Stimulated activated CD4-positive, alpha-beta T cell treated with anti-CD3 and anti-CD28 coated beads, Interleukin-1b, Interleukin-23, amount 100 ng/mL, for 4 hours (primary cell): ENCODE data around the gene CRTAP.
"Not testable (repeated sequence)": the region's sequence is repeated elsewhere in the genome, so short reads cannot be mapped to it uniquely, and the experiment has no call there.

ENCODE experiments used
- DNase-seq, 2 donors: peaks; one replicate each; pipeline ENCODE4 v3.0.0-alpha.2; 2020; ENCODE audit warnings: low read depth in 2 of 2

CRTAP gene

GRCh38 chr3:33113772-33114621, at the start of gene CRTAP:
CRTAP (plus strand) TSS chr3:33114014; CDS start chr3:33114078, 64 bp downstream.
- peak; percentile 70 to 88 for DNase-seq

GRCh38 chr3:33064929-33065328, 48.9 kb upstream of the CRTAP start:
- DNase-seq: no peak

GRCh38 chr3:33067484-33067883, 46.3 kb upstream of the CRTAP start:
- DNase-seq: no peak

- not testable (repeated sequence) for DNase-seq
These were observed 44.0 kb upstream of the CRTAP start for GRCh38 chr3:33069862-33070261.

GRCh38 chr3:33071181-33071580, 42.6 kb upstream of the CRTAP start:
- DNase-seq: no peak

GRCh38 chr3:33071946-33072345, 41.9 kb upstream of the CRTAP start:
- DNase-seq: no peak

GRCh38 chr3:33074217-33075067, 39.4 kb upstream of the CRTAP start:
- peak; percentile 60 to 74 for DNase-seq

- DNase-seq: no peak
These were observed 37.8 kb upstream of the CRTAP start for GRCh38 chr3:33075995-33076394.

GRCh38 chr3:33076952-33077351, 36.9 kb upstream of the CRTAP start:
- DNase-seq: no peak

- no peak for DNase-seq
These were observed 35.8 kb upstream of the CRTAP start for GRCh38 chr3:33077976-33078375.

GRCh38 chr3:33079813-33080212, 34.0 kb upstream of the CRTAP start:
- not testable (repeated sequence) for DNase-seq

- DNase-seq: no peak
These were observed 32.0 kb upstream of the CRTAP start for GRCh38 chr3:33081812-33082211.

GRCh38 chr3:33083958-33084357, 29.9 kb upstream of the CRTAP start:
- no peak for DNase-seq

GRCh38 chr3:33088691-33089090, 25.1 kb upstream of the CRTAP start:
- no peak for DNase-seq

GRCh38 chr3:33089515-33089914, 24.3 kb upstream of the CRTAP start:
- DNase-seq: no peak

- DNase-seq: no peak
These were observed 22.1 kb upstream of the CRTAP start for GRCh38 chr3:33091746-33092145.

- no peak for DNase-seq
These were observed 21.1 kb upstream of the CRTAP start for GRCh38 chr3:33092496-33093254.

GRCh38 chr3:33093847-33094246, 20.0 kb upstream of the CRTAP start:
- DNase-seq: no peak

GRCh38 chr3:33095436-33095835, 18.4 kb upstream of the CRTAP start:
- no peak for DNase-seq

- peak in 1 of 2 donors; percentile 39 for DNase-seq
These were observed 17.5 kb upstream of the CRTAP start for GRCh38 chr3:33096093-33096868.

- DNase-seq: no peak
These were observed 14.6 kb upstream of the CRTAP start for GRCh38 chr3:33099109-33099645.
